Measurements from ENCODE around the gene OR51M1. TPM values are rescaled to one million over a fixed set of nuclear protein-coding genes. Genes with fewer than 3 reads are reported as not detected.

The OR51M1 gene
- total and polyA plus RNA-seq, 2 donors (not counting 3 experiments of a cell fraction or from before 2014, with no cell fraction given): not detected

DNA sequence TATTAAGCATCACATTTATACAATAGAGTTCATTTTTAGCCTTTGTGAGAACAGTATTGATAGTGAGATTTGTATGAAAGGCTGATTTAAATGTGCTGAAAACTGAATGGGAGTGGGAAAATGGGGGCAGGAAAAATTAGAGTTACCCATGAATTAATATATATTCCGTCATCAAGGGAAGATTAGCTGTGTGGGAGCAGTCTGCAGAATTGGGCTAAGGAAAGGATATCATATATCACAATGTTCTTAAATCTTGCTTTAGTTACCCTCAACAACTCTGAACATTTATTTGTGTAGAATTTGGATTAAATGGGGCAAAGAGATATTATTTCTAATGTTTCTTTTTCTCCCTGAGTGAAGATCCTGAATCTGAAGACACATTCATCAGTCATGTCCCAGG is 38.2 kb downstream of the OR51M1 start, which contains the start of gene OR51Q1:
Gene OR51Q1, plus strand, starts transcription at position 301 of the 400 bp plus-strand sequence. Its CDS starts 90 bp downstream, at position 391.
- ChIA-PET CTCF (no interaction called here), POLR2A (no interaction called here)
- Histone ChIP-seq H3K9ac (replicated peaks; ENCODE audit: extremely low read depth, insufficient read depth, low read length) (no peak within 1 kb of the TSS), H3K9me3 (replicated peaks; ENCODE audit: control insufficient read depth, insufficient read depth, low read length) (no peaks in the 10 kb centered on the region), H2AFZ (ENCODE audit: low read depth, low read length) (no peak within 1 kb of the TSS), H3K36me3 (ENCODE audit: control insufficient read depth in 2 of 2, extremely low read depth in 1 of 2, insufficient read depth in 2 of 2, low read length in 2 of 2) (no peaks in the 10 kb centered on the region), H3K79me2 (ENCODE audit: control insufficient read depth, insufficient read depth, low read length) (no peaks in the 10 kb centered on the region), H3K4me3 (replicated peaks in 1 of 3; ENCODE audit: insufficient read depth in 1 of 3, low read depth in 1 of 3, low read length in 3 of 3) (no peak within 1 kb of the TSS), H3K4me1 (ENCODE audit: control insufficient read depth, extremely low read depth, insufficient read depth, low read length) (no peaks in the 10 kb centered on the region), H4K20me1 (replicated peaks; ENCODE audit: control insufficient read depth, extremely low read depth, insufficient read depth, low read length) (no peaks in the 10 kb centered on the region), H3K27ac (ENCODE audit: insufficient read depth, low read depth, low read length) (no peak within 1 kb of the TSS), H3K9me1 (replicated peaks; ENCODE audit: control insufficient read depth, extremely low read depth, insufficient read depth, low read length) (no peaks in the 10 kb centered on the region), H3K27me3 (ENCODE audit: control insufficient read depth in 2 of 2, insufficient read depth in 2 of 2, low read length in 2 of 2) (no peaks in the 10 kb centered on the region), H3K4me2 (ENCODE audit: insufficient read depth, low read length) (no peak within 1 kb of the TSS)
- dilution Hi-C loops (cut with MboI; ENCODE audit: extremely low pct_ligation_motif_present, low sequenced_read_pairs) (no loop called here), intact Hi-C loops (cut with micrococcal nuclease) (no loop called here)
- no peak for TF ChIP-seq POLR2A (IDR thresholded peaks at IDR 0.05; ENCODE audit: low read depth, low read length)
- no peak for TF ChIP-seq GATA2 (IDR thresholded peaks at IDR 0.05; ENCODE audit: insufficient read depth, insufficient read length, low read depth, low read length)
- TF ChIP-seq MYC (IDR thresholded peaks at IDR 0.05; ENCODE audit: low read depth, low read length): no peak
- no peak for TF ChIP-seq FOS (IDR thresholded peaks at IDR 0.05; ENCODE audit: borderline replicate concordance, insufficient read depth, low read length)
- TF ChIP-seq EZH2 (IDR thresholded peaks at IDR 0.05; ENCODE audit: borderline replicate concordance, low read depth, low read length, severe bottlenecking): no peak
- TF ChIP-seq POLR2AphosphoS5 (IDR thresholded peaks at IDR 0.05; ENCODE audit: insufficient read depth, low read depth, low read length): no peak
- no peak for TF ChIP-seq JUN (IDR thresholded peaks at IDR 0.05; ENCODE audit: borderline replicate concordance, insufficient read depth, insufficient read length, low read depth)
- TF ChIP-seq, protein P1, sequence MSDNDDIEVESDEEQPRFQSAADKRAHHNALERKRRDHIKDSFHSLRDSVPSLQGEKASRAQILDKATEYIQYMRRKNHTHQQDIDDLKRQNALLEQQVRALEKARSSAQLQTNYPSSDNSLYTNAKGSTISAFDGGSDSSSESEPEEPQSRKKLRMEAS (IDR thresholded peaks at IDR 0.05; ENCODE audit: insufficient read depth, insufficient read length): no peak
- TF ChIP-seq, protein P2, sequence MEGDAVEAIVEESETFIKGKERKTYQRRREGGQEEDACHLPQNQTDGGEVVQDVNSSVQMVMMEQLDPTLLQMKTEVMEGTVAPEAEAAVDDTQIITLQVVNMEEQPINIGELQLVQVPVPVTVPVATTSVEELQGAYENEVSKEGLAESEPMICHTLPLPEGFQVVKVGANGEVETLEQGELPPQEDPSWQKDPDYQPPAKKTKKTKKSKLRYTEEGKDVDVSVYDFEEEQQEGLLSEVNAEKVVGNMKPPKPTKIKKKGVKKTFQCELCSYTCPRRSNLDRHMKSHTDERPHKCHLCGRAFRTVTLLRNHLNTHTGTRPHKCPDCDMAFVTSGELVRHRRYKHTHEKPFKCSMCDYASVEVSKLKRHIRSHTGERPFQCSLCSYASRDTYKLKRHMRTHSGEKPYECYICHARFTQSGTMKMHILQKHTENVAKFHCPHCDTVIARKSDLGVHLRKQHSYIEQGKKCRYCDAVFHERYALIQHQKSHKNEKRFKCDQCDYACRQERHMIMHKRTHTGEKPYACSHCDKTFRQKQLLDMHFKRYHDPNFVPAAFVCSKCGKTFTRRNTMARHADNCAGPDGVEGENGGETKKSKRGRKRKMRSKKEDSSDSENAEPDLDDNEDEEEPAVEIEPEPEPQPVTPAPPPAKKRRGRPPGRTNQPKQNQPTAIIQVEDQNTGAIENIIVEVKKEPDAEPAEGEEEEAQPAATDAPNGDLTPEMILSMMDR (IDR thresholded peaks at IDR 0.05; ENCODE audit: extremely low read depth in 1 of 2, insufficient read depth in 1 of 2, low read depth in 1 of 2, low read length in 2 of 2): no peak
- no peak for FAIRE-seq
- DNase-seq (ENCODE audit: low read depth, low spot score): no peak
- BruUV-seq (replicated peaks): no TSS peak

Measured in endothelial cell of umbilical vein (primary cell).